ENCODE results near the gene BRINP2. TPM values are rescaled to one million over a fixed set of nuclear protein-coding genes. Genes with fewer than 3 reads are reported as not detected.

Gene BRINP2
- total and polyA plus RNA-seq, 2 of the 13 experiments (the other 11 are each of a cell fraction or from before 2014, with no cell fraction given): 0.08 to 0.20 TPM

DNA sequence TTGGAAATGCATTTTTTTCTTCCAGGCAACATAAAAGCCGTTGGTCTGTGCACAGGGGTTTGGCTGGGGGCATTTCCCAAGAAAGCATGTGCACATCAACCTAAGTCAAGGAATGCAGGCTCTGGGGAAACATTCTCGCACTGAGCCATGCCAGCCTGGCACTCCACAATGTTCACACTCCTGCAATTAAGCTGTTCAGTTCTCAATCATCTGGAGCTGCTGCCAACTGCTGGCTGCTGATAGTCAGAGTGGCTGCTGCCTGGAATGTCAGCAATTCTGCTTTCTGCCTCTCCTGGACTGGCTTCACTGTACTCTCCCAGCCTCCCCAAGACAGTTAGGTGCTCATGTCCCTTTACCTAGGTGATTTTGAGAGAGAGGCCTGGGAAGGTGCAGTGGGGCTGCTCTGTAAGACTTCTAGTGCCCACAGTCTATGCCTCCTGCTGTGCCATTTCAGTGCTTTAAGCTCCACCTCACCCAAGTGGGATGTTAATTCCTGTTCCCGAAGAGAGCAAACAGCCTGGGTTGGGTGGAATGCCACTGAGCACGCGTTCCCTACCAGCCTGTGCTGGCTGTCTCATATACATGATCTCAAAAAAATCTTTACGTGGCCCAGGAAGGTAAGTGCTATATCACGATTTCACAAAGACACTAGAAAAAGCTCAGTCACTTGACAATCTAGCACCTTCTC is 131.7 kb downstream of the BRINP2 start:
- Histone ChIP-seq H2AFZ (ENCODE audit: low read length) (no peak overlapping the region), H3K4me3 (replicated peaks in 1 of 3; ENCODE audit: insufficient read depth in 1 of 3, low read depth in 2 of 3, low read length in 3 of 3) (no peak overlapping the region), H3K4me2 (ENCODE audit: low read depth, low read length) (no peak overlapping the region), H3K4me1 (ENCODE audit: insufficient read depth, low read length) (no peaks in the 10 kb centered on the region), H3K9ac (ENCODE audit: insufficient read depth, low read depth, low read length) (no peak overlapping the region), H4K20me1 (ENCODE audit: insufficient read depth, low read length) (no peaks in the 10 kb centered on the region), H3K27me3 (ENCODE audit: control insufficient read depth in 1 of 2, insufficient read depth in 2 of 2, low read length in 2 of 2) (no peaks in the 10 kb centered on the region), H3K36me3 (replicated peaks in 1 of 2; ENCODE audit: control insufficient read depth in 1 of 2, insufficient read depth in 2 of 2, low read length in 2 of 2) (no peaks in the 10 kb centered on the region), H3K27ac (ENCODE audit: extremely low read length, insufficient read depth, low read length) (no peak overlapping the region), H3K9me3 (ENCODE audit: low read length) (no peaks in the 10 kb centered on the region), H3K79me2 (ENCODE audit: insufficient read depth, low read length) (no peaks in the 10 kb centered on the region)
- DNase-seq (ENCODE audit: low spot score) (no peak), FAIRE-seq (no peak), ATAC-seq (no peak)
- intact Hi-C loops (cut with micrococcal nuclease; ENCODE audit: unreplicated experiment) (no loop called here), in situ Hi-C loops (cut with HindIII; ENCODE audit: extremely low pct_ligation_motif_present, low pct_unique_long_range_greater_than_20kb) (no loop called here)
- under 1% methylated on average over 7 of the region's 7 CpGs for WGBS (ENCODE audit: low lambda C conversion rate)
- POLR2A ChIA-PET: no interaction called here
- no TSS peak for BruUV-seq (replicated peaks)
- CTCF ChIA-PET (ENCODE audit: low intra/inter-chr PET ratio, low total read pairs): no interaction called here
- no peak for TF ChIP-seq EED (CRISPR knock-in tag; IDR thresholded peaks at IDR 0.05)
- no peak for TF ChIP-seq CREB1 (IDR thresholded peaks at IDR 0.05)
- TF ChIP-seq CREB1 (CRISPR knock-in tag; IDR thresholded peaks at IDR 0.05): no peak
- TF ChIP-seq ZNF441 (CRISPR knock-in tag; IDR thresholded peaks at IDR 0.05; ENCODE audit: borderline replicate concordance): no peak
- no peak for TF ChIP-seq NR1H2 (CRISPR knock-in tag; IDR thresholded peaks at IDR 0.05; ENCODE audit: borderline replicate concordance, low read depth)
- TF ChIP-seq ZNF24 (IDR thresholded peaks at IDR 0.05): no peak
- no peak for TF ChIP-seq SNAPC2 (CRISPR knock-in tag; IDR thresholded peaks at IDR 0.05)
- TF ChIP-seq, protein P1, sequence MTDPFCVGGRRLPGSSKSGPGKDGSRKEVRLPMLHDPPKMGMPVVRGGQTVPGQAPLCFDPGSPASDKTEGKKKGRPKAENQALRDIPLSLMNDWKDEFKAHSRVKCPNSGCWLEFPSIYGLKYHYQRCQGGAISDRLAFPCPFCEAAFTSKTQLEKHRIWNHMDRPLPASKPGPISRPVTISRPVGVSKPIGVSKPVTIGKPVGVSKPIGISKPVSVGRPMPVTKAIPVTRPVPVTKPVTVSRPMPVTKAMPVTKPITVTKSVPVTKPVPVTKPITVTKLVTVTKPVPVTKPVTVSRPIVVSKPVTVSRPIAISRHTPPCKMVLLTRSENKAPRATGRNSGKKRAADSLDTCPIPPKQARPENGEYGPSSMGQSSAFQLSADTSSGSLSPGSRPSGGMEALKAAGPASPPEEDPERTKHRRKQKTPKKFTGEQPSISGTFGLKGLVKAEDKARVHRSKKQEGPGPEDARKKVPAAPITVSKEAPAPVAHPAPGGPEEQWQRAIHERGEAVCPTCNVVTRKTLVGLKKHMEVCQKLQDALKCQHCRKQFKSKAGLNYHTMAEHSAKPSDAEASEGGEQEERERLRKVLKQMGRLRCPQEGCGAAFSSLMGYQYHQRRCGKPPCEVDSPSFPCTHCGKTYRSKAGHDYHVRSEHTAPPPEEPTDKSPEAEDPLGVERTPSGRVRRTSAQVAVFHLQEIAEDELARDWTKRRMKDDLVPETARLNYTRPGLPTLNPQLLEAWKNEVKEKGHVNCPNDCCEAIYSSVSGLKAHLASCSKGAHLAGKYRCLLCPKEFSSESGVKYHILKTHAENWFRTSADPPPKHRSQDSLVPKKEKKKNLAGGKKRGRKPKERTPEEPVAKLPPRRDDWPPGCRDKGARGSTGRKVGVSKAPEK (CRISPR knock-in tag; IDR thresholded peaks at IDR 0.05; ENCODE audit: borderline replicate concordance): no peak
- TF ChIP-seq ATF3 (CRISPR knock-in tag; IDR thresholded peaks at IDR 0.05): no peak
- TF ChIP-seq EZH2 (conservative IDR thresholded peaks at IDR 0.05; ENCODE audit: low read depth, low read length): no peak
- no peak for TF ChIP-seq ZNF530 (CRISPR knock-in tag; IDR thresholded peaks at IDR 0.05; ENCODE audit: low read depth)
- no peak for TF ChIP-seq CHD2 (IDR thresholded peaks at IDR 0.05; ENCODE audit: low read depth, low read length)
